DMS153 treated with DMSO at 0.1 percent for 48 hours (cell line): ENCODE data around the gene PRIMA1.

Experiments
- DNase-seq: peaks from one replicate; lab custom pipeline; 2025; ENCODE audit not compliant: unreplicated experiment; lab: John Stamatoyannopoulos, UW

Gene PRIMA1

DNA sequence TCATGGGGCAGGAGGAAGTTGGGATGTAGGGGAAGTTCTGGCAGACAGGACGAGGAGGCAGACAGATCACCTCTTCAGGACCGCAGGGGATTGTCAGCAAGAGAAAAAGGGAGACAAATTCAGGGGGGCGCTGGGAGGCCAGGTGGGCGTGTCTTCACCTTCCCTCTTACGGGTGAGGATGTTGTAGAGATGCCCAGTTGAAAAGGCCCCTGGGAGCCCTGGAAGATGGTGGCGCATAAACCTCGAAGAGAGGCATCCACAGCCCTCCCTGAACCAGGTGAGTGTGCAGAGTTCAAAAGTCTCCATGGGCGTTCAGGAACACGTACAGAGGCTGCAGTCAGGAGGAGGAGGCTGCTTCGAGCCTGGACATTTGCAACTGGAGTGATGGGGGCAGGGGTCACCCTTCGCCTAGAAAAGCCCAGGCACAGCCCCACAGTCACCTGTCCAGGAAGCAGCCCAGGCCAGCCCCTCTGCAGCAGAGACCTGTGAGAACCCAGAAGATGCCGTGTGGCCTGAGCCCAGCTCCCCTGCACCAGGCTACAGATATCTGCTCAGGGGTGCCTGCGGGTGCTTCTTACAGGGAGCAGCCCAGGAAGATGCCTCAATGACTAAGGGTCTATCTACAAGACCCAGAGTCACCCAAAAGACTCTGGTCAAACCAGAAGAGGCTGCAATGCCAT is 74.4 kb downstream of the PRIMA1 start:
- DNase-seq, result no peak

DNA sequence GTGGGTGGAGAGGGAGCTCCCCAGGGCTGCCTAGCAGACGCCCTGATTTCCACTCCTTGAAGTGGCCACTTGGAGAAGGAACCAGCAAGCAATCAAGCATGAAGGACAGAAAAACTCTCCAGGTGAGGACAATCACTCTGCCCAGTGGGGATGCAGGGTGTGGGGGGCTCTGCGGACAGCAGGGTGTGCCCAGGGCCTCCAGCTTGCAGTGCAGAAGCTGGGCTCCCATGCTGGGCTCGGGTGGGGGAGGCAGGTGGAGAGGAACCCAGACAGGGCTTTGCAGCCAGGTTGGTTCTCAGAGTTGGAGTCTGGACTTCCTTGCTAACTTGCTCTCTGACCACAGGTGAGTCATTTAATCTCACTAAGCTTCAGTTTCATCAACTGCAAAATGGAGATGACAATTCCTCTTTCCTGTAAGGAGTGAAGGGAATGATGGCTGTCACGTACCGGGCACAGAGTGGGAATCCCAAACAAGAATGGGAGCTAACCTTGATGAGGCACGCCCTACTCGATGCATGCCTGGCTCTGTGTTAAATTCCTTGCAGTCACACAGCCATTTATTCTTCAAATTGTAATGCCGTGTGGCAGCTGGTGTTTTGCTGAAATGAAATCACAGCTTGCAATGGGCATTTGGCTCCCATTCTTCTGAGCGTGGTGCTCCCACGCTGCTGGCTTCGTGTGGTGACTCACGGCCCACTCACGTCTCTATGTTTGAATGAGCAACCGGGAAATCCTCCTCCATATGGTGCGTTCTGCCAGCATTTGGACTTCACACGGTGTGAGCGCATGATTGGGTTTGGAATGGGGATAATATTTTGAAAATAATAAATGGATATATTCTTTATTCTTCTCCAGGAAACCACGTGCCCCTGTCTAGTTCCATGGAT is 75.2 kb downstream of the PRIMA1 start:
- no peak for DNase-seq

DNA sequence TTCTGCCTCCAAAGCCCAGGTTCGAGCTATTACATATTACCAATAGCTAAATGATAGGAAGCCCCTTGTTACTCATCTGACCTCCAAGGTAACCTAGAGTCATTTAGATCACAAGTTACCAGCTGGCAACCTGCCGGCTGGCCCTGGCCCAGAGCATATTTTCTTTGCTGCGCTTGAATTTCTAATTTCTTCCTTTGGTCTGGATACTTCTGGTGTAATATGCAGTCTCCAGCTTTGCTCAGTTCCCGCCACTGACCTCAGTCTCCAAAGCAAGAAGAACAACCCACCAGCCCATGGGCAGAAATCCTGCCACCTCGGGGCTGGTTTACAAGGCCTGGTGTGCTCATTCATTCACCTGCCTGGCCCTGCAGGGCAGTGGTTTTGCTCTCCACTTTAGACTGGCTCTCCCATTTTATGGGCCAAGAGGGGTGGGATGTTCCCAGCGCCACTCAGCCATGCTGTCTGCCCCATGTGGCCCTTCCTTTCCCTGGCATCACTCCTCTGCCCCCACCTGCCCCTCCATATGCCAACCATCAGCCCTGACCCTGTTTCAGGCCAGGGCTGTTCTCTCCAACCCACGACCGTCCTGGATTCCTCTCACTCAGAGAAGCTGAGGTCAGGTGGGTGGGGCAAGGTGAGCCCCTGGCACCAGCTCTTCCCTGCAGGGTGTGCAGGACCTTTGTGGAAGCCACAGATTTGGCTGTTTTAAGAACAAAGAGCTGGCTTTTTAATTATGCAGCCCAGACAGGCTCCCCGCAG is 76.0 kb downstream of the PRIMA1 start:
- no peak for DNase-seq

DNA sequence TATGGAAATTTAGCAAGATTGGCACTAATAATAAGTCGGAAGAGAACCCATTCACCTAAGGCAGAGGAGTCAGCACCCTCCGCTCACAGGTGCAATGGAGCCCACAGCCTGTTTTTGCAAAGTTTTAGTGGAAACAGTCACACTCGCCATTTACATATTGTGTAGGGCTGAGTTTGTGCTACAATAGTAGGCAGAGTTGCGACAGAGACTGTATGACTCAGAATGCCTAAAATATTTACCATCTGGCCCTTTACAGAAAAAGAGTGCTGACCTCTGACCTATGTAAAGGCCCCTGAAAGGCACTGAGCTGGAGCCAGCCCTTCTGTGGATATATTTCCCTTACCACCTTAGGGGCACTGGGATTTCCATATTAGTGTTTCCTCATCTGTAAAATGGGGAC is 79.0 kb downstream of the PRIMA1 start:
- DNase-seq, result no peak

DNA sequence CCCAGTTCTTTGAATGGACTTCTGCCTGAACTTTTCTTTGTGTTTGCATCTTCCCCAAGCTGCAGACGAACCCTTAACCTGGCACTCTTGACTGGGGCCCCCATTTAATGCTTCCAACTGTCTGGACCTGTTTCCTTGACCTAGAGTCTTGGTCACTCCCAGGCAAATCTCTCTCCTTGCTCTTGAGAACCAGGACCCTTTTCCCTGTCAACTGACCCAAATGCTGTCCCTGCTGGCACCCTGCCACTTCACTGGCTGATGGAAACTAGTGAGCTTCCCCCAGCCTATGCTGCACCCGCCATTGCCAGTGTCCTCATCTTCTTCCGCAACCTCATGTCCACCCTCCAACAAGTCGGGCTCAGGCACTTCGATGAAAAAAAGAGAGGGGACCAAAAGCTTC is 79.5 kb downstream of the PRIMA1 start:
- DNase-seq, result no peak

DNA sequence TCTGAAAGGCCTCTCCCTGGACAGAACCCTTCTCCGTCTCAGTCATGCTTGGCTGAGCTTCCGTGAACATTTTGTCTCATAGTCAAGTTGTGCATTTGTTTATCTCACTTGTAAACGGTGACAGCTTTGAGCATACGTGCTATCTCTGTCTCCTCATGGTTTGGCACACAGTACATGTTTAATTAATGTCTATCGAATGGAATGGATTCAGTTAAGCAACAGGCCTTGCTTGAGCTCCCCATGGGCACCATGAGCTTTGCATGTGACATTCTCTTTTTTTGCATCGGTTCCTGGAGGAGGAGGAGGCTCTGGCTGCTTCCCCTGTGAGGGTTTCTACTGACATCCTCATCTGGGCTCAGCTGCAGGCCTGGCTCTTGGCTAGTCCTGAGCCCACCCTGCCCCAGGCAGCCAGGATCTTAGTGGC is 80.0 kb downstream of the PRIMA1 start:
- DNase-seq, result no peak

DNA sequence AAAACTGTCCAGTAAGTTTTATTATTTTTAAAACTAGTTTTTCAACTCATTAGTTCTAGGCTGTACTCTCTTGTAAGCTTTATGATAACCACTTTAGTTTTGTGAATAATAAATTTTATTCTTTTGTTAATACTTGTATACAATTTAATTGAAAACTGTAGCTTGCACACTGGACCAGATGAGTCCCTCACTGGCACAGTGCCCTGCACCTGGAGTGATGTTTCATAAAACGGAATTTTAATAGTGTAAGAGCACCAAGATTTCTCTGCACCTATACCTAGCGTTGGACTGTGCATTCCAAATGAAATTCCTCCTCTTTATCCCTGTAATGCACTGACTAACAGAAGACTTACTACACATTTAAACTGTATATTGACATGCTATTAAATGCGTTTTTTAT is 80.8 kb downstream of the PRIMA1 start:
- DNase-seq, result no peak

DNA sequence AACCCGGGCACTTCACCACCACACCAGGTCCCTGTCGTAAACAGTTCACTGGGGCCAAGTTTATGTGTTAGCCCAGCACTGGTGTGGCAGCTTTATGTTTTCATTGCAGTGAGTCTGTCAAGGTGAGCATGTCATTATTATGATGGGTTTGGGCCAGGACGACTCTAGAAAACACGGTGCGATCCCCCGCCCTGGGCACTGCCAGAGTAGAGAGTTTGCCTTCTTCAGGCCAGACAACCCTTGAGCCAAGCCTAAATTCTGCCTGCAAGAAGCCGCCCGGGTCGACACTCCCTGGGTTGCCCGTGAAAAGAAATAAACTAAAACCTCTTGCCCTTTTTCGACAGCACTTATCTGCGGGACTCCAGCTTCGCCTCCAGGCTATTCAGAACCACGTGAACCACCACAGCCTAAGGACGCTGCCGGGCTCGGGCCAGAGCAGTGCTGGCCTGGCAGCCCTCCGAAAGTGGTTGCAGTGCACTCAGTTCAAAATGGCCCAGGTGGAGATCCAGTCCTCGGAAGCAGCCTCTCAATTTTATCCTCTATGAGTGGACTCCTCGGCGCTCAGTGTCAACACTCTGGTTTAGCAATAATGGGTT is 81.8 kb downstream of the PRIMA1 start:
- DNase-seq, result no peak

DNA sequence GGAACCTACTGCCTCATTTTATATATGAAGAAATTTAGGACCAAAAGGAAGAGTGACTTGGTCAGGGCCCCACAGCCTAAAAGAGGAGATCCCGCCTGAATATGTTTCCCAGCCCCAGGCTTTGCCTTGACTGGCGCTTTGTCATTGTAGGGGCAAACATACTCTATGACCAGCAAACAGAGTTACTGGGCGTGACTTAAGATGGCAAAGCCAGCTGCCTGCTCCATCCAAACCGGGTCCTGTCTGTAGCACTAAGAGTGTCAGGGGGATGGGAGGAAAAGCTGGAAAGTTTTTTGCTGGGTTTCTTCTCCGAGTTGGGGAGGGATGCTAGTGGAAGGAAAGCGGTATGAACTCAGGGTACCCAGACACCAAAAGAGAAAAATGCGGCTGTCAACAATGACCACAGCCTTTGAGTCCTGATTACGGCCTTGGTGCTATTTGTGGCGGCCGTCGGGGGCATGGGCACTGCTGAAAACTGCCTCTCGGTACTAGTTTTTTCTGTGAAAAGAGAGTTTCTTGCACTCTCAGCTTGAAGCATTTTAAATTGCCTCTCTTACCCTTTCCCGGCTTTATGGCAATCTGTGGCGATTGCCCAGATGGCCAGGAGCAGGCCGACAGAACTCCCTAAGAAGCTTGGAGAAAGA is 82.7 kb downstream of the PRIMA1 start:
- DNase-seq, result no peak

DNA sequence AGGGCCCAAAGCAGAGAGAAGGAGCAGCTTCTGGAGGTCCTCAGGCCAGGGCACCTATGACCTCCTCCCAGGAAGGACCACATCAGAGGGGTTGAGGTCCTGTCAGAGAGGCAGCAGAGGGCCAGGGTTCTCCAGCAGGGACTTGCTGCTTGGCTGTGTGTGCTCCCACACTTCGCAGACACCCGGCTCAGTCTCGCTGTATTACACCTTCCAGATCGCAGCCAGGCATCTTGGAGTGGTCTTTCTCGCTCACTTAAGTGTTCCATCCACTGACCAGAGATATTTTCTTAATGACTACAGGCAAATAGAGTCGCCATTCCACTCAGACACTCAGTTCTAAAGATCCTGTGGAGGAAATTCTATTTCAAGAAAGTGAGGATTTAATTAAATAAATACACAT is 84.3 kb downstream of the PRIMA1 start:
- no peak for DNase-seq

DNA sequence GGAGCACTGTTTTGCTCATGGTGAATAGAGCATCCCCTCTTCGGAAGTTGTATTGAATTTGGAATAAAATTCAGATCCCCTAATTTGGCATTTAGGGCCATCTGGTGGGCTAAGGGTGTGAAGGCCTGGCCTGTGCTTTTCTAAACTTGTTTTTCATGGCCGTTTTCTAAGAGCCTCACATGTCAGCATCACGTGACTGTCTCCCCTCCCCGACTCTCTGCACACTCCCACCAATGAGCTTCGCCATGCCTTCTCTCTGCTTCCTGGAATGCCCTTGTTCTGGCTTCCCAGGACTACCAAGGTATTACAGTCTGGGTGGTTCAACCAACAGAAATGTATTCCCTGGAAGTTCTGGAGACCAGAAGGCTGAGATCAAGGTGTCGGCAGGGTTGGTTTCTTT is 85.3 kb downstream of the PRIMA1 start:
- no peak for DNase-seq

DNA sequence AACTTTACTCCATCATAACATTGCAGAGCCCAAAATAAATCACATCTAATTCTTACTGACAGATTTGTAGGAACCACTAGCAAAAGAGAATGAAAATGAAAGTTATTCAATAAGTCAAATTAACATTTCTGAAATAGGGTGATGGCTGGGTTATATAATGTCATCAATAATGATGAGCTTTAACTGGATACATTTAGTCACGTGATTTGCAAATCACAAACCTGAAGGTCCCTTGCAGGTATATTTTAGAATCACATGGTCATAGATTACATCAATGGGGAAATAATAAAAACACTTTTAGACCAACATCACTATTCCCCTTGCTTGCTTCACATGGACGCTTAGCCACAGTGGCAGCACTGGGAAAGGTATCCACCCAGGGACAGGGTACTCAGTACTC is 86.7 kb downstream of the PRIMA1 start:
- no peak for DNase-seq

DNA sequence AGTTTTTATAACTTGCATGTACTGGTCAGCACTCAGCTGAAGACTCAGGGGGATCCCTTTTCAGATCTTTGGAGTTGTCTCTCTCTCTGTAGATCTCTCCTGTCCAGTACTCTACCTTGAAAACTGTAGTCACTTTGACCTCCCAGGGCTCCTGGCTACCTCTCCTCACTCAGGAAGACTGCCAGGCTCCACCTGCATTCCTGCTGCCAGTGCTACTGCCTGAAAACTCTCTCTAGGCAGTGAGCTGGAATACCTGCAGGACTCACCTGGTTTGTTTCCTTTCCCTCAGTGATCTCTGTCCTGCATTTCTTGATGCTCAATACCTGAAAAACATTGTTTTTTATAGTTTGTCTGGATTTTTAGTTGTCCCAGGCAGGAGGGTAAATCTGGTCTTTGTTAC is 87.4 kb downstream of the PRIMA1 start:
- no peak for DNase-seq

DNA sequence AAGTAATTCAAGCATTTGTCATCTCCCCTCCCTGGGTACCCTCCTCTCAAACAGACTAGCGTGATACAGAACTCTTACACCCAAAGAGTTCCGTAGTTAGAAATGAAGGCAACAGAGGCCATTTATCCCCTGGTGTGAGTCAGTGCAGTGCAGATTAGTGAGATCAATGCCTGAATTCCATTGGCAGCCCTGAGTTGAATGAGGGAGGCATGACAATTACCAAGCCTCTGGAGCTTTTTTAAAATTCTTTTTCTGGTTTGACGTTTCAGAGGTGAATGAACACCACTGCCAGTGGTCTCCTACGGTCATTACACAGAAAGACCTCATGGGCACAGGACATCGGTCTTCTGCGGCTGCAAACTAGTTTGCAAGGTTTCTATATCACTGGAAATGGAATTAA is 94.4 kb downstream of the PRIMA1 start:
- DNase-seq, result no peak

DNA sequence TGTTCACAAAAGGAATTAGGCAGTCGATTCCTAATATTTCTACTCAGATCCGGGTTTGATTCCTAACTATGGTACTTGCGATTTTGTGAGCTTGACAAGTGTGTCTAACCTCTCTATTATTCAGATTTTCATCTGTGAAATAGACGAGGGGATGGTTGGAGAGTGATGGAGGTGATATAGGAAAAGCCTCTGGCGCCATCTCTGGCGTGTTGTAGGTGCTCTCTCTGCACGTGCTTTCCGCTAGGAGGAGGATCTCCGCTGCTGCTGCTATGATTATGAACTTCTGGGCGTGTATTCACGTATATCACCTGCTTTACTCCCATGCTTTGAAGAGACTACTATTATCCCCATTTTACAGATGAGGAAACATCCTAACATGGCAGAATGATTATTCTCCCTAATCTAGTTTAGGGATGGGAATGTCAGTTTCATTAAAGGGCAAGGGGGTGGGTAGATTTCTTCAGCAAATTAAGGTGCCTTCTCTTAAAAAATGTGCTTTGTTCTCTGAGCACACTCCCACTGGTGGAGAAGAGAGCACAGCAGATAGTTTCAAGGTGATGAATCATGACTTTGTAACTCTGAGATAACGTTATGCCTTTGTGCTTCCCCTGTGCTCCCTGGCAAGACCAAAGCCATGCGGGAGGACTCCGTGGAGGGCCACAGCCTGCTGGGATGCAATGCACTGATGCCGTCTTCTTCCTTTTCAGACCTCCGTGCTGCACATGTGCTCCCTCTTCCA is 97.1 kb downstream of the PRIMA1 start:
- DNase-seq, result no peak

DNA sequence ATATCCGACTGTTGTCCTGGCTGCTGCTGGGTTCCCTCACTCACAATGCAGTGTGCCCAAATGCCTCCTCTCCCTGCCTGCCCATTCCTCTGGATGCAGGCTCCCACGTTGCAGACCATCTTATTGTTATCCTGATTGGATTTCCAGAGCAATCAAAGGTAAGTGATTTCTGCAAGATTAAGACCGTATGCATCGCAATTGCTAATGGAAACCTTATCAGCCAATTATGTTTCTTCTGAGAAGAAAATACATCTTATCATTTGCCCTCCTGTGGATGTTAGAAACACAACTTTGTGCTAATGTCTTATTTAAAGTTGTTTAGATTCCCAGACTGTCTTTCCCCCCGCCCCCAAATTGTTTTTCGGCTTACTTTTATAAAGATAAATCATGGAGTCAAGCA is 98.1 kb downstream of the PRIMA1 start:
- DNase-seq, result no peak

DNA sequence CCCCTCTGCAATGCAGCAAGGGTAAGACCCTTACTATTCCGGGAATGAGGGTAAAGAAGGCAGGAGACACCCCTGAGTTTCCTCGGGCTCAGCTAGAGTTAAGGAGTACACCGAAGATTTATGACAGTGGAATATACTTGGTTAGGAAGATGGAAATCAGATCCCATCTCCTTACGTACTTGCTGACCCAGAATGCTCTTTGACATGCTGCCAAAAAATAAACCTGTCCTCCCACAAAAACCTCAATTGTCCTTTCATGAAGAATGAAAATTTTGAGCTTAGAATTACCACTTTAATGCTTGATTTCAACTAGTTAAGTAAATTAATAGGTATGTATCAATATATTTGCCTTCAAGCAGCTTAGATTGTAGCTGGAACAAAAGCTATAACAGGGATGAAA is 99.5 kb downstream of the PRIMA1 start:
- no peak for DNase-seq

DNA sequence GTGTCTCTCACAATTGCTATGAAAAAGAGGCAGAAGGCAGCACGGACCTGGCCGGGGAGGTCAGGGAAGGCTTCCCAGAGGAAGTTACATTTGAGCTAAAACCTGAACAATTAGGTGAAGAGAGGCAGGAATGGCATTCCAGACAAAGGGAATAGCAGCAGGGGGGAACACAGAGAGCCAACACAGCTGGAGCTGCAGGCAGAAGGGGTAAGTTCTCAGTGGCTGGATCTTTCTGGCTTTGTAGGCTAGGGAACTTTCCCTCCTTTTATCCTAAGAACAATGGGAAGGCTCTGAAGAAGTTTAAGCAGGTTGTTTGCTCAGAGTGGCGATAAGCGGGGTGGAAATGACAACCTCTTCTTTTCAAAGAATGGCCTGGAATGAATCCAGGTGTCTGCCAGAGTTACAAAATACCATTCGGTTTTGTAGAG is 100.0 kb downstream of the PRIMA1 start:
- DNase-seq, result no peak

DNA sequence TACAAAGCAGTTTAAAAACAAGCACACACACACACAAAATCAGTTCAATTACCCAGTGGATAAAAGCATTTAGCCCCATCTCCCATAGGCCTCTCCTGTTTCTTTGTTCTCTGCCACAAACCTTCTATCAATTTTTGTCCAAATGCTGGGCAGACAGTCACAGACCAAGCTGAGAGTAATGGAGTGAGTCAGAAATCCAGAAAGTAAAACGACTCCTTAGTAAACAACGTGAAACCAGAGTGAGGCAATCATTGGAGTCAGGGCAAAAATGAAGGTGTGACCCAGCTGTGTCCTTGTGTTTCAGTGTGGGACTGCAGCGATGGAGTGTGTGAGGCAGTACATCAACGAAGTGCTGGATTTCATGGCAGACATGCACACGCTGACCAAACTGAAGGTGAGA is 102.0 kb downstream of the PRIMA1 start:
- DNase-seq, result no peak
